Spinal cord (tissue), 10 donors: ENCODE measurements around the gene CDKAL1. TPM values are rescaled to one million over a fixed set of nuclear protein-coding genes. Genes with fewer than 3 reads are reported as not detected.
A peak's percentile ranks its signal among the peaks of the same experiment; 100 is the strongest.

Experiments
- DNase-seq, 6 donors: peaks; one replicate each; pipeline versions ENCODE4 v3.0.0 to v3.0.0-alpha.2; 2013 to 2015; ENCODE audit warnings: low spot score in 6 of 6, low read depth in 4 of 6
- H3K27ac ChIP-seq: one replicate; pipeline ENCODE4 v1.5.1; 2013; ENCODE audit warnings: low read depth, low read length, control low read depth
- H3K27me3 ChIP-seq: one replicate; pipeline ENCODE4 v1.6.1; 2013; ENCODE audit warnings: low read length; ENCODE audit not compliant: control insufficient read depth, insufficient read depth
- H3K36me3 ChIP-seq: one replicate; pipeline ENCODE4 v1.6.1; 2013; ENCODE audit warnings: low read length; ENCODE audit not compliant: control insufficient read depth, insufficient read depth
- H3K4me1 ChIP-seq: one replicate; pipeline ENCODE4 v1.6.1; 2013; ENCODE audit warnings: low read length; ENCODE audit not compliant: control insufficient read depth, insufficient read depth
- H3K4me3 ChIP-seq: one replicate; pipeline ENCODE4 v1.5.1; 2013; ENCODE audit warnings: low read depth, low read length, control low read depth
- H3K9me3 ChIP-seq: one replicate; pipeline ENCODE4 v1.6.1; 2013; ENCODE audit warnings: low read length; ENCODE audit not compliant: control insufficient read depth, insufficient read depth
- WGBS: methylation state at CpG from one replicate; pipeline ENCODE4 v1.1.5; 2013; ENCODE audit warnings: missing lambda C conversion rate; ENCODE audit not compliant: insufficient coverage; 5-methylcytosine and 5-hydroxymethylcytosine counted together
- polyA plus RNA-seq, 2 donors: library from polyadenylated mRNA; unstranded; fragments of 120-200 nt; gene quantifications; one replicate each; pipeline ENCODE4 v1.2.1, GENCODE V29; 2013; ENCODE audit not compliant: insufficient read length in 2 of 2
- total RNA-seq, 2 donors: library from RNA; depleted of rRNA in 1 of 2; stranded (reverse); fragments of 120-200 nt in 1 of 2; fragments of >200 nt in 1 of 2; gene quantifications; one replicate each; pipeline versions ENCODE4 v1.2.3 to v1.2.4, GENCODE V29; 2013 to 2014
- donor health status: healthy.

The CDKAL1 gene
- total and polyA plus RNA-seq, 4 donors, result 15.1 to 34.2 (median 22.0) TPM

- Histone ChIP-seq H3K4me1 (no peaks in the 10 kb centered on the region), H3K9me3 (no peaks in the 10 kb centered on the region), H3K27ac (no peak overlapping the region), H3K4me3 (no peak overlapping the region), H3K27me3 (no peaks in the 10 kb centered on the region), H3K36me3 (no peaks in the 10 kb centered on the region)
- WGBS, result 81% methylated on average over 5 of the region's 10 CpGs
- peak in 1 of 6 donors; percentile 73 for DNase-seq
Measured at GRCh38 chr6:21264288-21265033, 730.2 kb downstream of the CDKAL1 start.

- Histone ChIP-seq H3K27me3 (no peaks in the 10 kb centered on the region), H3K36me3 (no peaks in the 10 kb centered on the region), H3K9me3 (no peaks in the 10 kb centered on the region), H3K4me3 (no peak overlapping the region), H3K4me1 (no peaks in the 10 kb centered on the region), H3K27ac (no peak overlapping the region)
- 96% methylated on average over 2 of the region's 4 CpGs for WGBS
- no peak for DNase-seq
Measured at GRCh38 chr6:21265034-21265729, 730.9 kb downstream of the CDKAL1 start.

DNA sequence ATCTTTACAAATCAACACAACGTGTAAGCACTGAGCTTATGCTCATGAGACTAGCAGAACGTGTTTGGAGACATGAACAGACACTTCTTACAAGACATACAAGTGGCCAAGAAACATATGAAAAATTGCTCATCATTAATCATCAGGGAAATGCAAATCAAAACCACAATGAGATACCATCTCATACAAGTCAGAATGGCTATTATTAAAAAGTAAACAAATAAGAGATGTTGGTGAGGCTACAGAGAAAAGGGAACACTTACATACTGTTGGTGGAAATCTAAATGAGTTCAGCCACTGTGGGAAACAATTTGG, 731.4 kb downstream of the CDKAL1 start:
- Histone ChIP-seq H3K27ac (no peak overlapping the region), H3K4me3 (no peak overlapping the region), H3K4me1 (peaks cover 2% of the 10 kb centered on the region), H3K36me3 (no peaks in the 10 kb centered on the region), H3K27me3 (no peaks in the 10 kb centered on the region), H3K9me3 (no peaks in the 10 kb centered on the region)
- DNase-seq, result no peak
- WGBS, result 96% methylated on average over 2 of the region's 2 CpGs

- no peaks in the 10 kb centered on the region for H3K27me3 ChIP-seq
- H3K36me3 ChIP-seq, result no peaks in the 10 kb centered on the region
- 51% methylated on average over 13 of the region's 14 CpGs for WGBS
- H3K27ac ChIP-seq, result no peak overlapping the region
- DNase-seq, result peak in 2 of 6 donors; percentile 69 to 71
- H3K9me3 ChIP-seq, result no peaks in the 10 kb centered on the region
- no peak overlapping the region for H3K4me3 ChIP-seq
- peaks cover 8% of the 10 kb centered on the region for H3K4me1 ChIP-seq
Measured at GRCh38 chr6:21270636-21271201, 736.5 kb downstream of the CDKAL1 start.

- H3K4me1 ChIP-seq, result peaks cover 8% of the 10 kb centered on the region
- DNase-seq, result peak in 1 of 6 donors; percentile 9
- no peak overlapping the region for H3K27ac ChIP-seq
- H3K4me3 ChIP-seq, result no peak overlapping the region
- WGBS, result 65% methylated on average over 6 of the region's 7 CpGs
- H3K9me3 ChIP-seq, result no peaks in the 10 kb centered on the region
- H3K36me3 ChIP-seq, result no peaks in the 10 kb centered on the region
- H3K27me3 ChIP-seq, result no peaks in the 10 kb centered on the region
Measured at GRCh38 chr6:21271428-21272155, 737.3 kb downstream of the CDKAL1 start.

- DNase-seq, result no peak
- Histone ChIP-seq H3K9me3 (no peaks in the 10 kb centered on the region), H3K36me3 (no peaks in the 10 kb centered on the region), H3K27me3 (no peaks in the 10 kb centered on the region), H3K4me1 (peaks cover 12% of the 10 kb centered on the region), H3K27ac (no peak overlapping the region), H3K4me3 (no peak overlapping the region)
- no CpG with 5 or more reads among the region's 2 CpGs for WGBS
Measured at GRCh38 chr6:21273451-21273850, 739.2 kb downstream of the CDKAL1 start.

DNA sequence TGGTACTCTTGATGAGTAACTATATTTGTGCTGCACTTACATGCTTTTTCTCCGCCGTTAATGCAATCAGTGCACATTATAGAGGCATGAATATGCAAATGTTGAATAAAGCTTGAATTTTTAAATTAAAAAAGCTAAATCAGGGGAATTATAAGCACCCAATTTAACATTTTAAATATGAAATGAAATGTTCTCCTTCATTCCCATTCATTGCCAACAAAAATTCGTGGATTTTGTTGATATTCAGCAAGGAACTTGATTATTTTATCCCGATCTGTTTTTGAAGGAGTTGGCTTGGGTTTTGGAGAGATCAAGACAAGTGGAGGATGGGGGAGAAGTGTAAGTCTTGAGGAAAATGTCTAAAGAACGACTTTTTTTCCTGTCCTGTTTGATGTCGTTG, 740.6 kb downstream of the CDKAL1 start:
- H3K27ac ChIP-seq, result no peak overlapping the region
- no peaks in the 10 kb centered on the region for H3K27me3 ChIP-seq
- WGBS, result 60% methylated on average over 1 of the region's 6 CpGs
- H3K4me3 ChIP-seq, result no peak overlapping the region
- H3K4me1 ChIP-seq, result peaks cover 13% of the 10 kb centered on the region
- DNase-seq, result peak in 2 of 6 donors; percentile 44 to 75
- no peaks in the 10 kb centered on the region for H3K9me3 ChIP-seq
- H3K36me3 ChIP-seq, result no peaks in the 10 kb centered on the region

DNA sequence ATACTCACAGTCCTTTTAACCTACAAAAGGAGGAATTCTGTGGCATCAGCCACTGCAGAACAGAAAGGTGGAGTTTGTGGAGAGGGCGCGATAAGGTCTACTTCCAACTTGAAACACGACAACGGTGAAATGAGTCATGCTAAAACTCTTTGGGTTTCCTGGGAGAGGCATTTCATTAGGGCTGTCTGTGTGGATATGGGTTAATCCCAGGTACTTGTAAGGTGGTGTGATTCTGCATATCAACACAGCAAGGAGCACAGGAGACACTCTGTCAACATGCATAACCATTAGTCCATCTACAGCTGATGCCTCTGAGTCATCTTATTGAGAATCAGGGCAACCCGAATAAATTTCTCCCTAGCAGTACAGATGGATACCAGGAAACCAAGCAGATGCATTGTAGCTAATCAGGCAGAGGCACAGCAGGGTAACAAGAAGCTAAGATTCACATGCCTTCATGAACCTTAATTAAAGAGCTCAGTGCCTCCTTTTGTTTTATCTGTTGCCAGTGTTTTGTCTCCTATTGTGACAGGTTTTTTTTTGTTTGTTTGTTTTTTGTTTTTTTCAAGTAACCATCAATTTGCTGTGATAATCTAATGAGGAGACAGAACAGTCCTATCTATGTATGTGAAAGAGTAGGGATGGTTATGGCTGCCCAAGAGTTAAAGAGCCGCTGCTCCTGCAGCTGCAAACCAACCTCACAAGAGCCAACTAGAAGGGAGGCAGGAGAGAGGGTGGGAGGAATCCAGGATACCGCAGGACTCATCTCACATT, 743.5 kb downstream of the CDKAL1 start:
- Histone ChIP-seq H3K27ac (no peak overlapping the region), H3K4me3 (no peak overlapping the region), H3K27me3 (no peaks in the 10 kb centered on the region), H3K4me1 (peaks cover 6% of the 10 kb centered on the region), H3K9me3 (no peaks in the 10 kb centered on the region), H3K36me3 (no peaks in the 10 kb centered on the region)
- DNase-seq, result peak in 2 of 6 donors; percentile 71 to 78
- 58% methylated on average over 2 of the region's 7 CpGs for WGBS

GRCh38 chr6:21278375-21278745, 744.1 kb downstream of the CDKAL1 start:
- Histone ChIP-seq H3K27me3 (no peaks in the 10 kb centered on the region), H3K27ac (no peak overlapping the region), H3K4me3 (no peak overlapping the region), H3K9me3 (no peaks in the 10 kb centered on the region), H3K36me3 (no peaks in the 10 kb centered on the region), H3K4me1 (peaks cover 6% of the 10 kb centered on the region)
- peak in 1 of 6 donors; percentile 63 for DNase-seq
- no CpG with 5 or more reads among the region's 4 CpGs for WGBS
